ENCODE data around the gene INSR. TPM values are rescaled to one million over a fixed set of nuclear protein-coding genes. Genes with fewer than 3 reads are reported as not detected.

INSR gene
- total RNA-seq, 1 donor from 2014 or later: 38.6 TPM

GRCh38 chr19:7272856-7273578 is 21.2 kb downstream of the INSR start:
- Histone ChIP-seq H3K27ac (ENCODE audit: low read depth, low read length) (no peak overlapping the region), H3K27me3 (ENCODE audit: control insufficient read depth in 3 of 3, insufficient read depth in 3 of 3, low read length in 3 of 3) (no peaks in the 10 kb centered on the region), H3K36me3 (ENCODE audit: control insufficient read depth in 3 of 3, insufficient read depth in 3 of 3, low read length in 3 of 3) (peaks cover 0 to 5% (median 2%) of the 10 kb centered on the region in 3 donors), H3K4me3 (ENCODE audit: low read length in 3 of 3) (no peak overlapping the region), H3K9ac (ENCODE audit: low read depth in 1 of 3, low read length in 3 of 3) (no peak overlapping the region), H3K4me1 (ENCODE audit: control insufficient read depth in 3 of 3, insufficient read depth in 3 of 3, low read length in 3 of 3) (no peaks in the 10 kb centered on the region), H3K9me3 (ENCODE audit: control insufficient read depth in 3 of 3, low read length in 3 of 3) (no peaks in the 10 kb centered on the region)

GRCh38 chr19:7268705-7269098 is 25.5 kb downstream of the INSR start:
- Histone ChIP-seq H3K9ac (ENCODE audit: low read depth in 1 of 3, low read length in 3 of 3) (no peak overlapping the region), H3K36me3 (ENCODE audit: control insufficient read depth in 3 of 3, insufficient read depth in 3 of 3, low read length in 3 of 3) (peaks cover 10 to 16% (median 11%) of the 10 kb centered on the region in 3 donors), H3K4me1 (ENCODE audit: control insufficient read depth in 3 of 3, insufficient read depth in 3 of 3, low read length in 3 of 3) (peaks cover 0 to 4% (median 3%) of the 10 kb centered on the region in 3 donors), H3K27ac (ENCODE audit: low read depth, low read length) (no peak overlapping the region), H3K9me3 (ENCODE audit: control insufficient read depth in 3 of 3, low read length in 3 of 3) (no peaks in the 10 kb centered on the region), H3K4me3 (ENCODE audit: low read length in 3 of 3) (no peak overlapping the region), H3K27me3 (ENCODE audit: control insufficient read depth in 3 of 3, insufficient read depth in 3 of 3, low read length in 3 of 3) (no peaks in the 10 kb centered on the region)

- Histone ChIP-seq H3K9ac (ENCODE audit: low read depth in 1 of 3, low read length in 3 of 3) (no peak overlapping the region), H3K4me1 (ENCODE audit: control insufficient read depth in 3 of 3, insufficient read depth in 3 of 3, low read length in 3 of 3) (peaks cover 0 to 7% (median 6%) of the 10 kb centered on the region in 3 donors), H3K4me3 (ENCODE audit: low read length in 3 of 3) (no peak overlapping the region), H3K27me3 (ENCODE audit: control insufficient read depth in 3 of 3, insufficient read depth in 3 of 3, low read length in 3 of 3) (no peaks in the 10 kb centered on the region), H3K36me3 (ENCODE audit: control insufficient read depth in 3 of 3, insufficient read depth in 3 of 3, low read length in 3 of 3) (peaks cover 10 to 16% (median 11%) of the 10 kb centered on the region in 3 donors), H3K27ac (ENCODE audit: low read depth, low read length) (no peak overlapping the region), H3K9me3 (ENCODE audit: control insufficient read depth in 3 of 3, low read length in 3 of 3) (no peaks in the 10 kb centered on the region)
These were observed 26.2 kb downstream of the INSR start for GRCh38 chr19:7267792-7268704.

GRCh38 chr19:7266832-7267231 is 27.4 kb downstream of the INSR start:
- Histone ChIP-seq H3K4me1 (ENCODE audit: control insufficient read depth in 3 of 3, insufficient read depth in 3 of 3, low read length in 3 of 3) (peaks cover 2 to 18% (median 17%) of the 10 kb centered on the region in 3 donors), H3K9ac (ENCODE audit: low read depth in 1 of 3, low read length in 3 of 3) (no peak overlapping the region), H3K4me3 (ENCODE audit: low read length in 3 of 3) (no peak overlapping the region), H3K9me3 (ENCODE audit: control insufficient read depth in 3 of 3, low read length in 3 of 3) (no peaks in the 10 kb centered on the region), H3K27ac (ENCODE audit: low read depth, low read length) (no peak overlapping the region), H3K27me3 (ENCODE audit: control insufficient read depth in 3 of 3, insufficient read depth in 3 of 3, low read length in 3 of 3) (no peaks in the 10 kb centered on the region), H3K36me3 (ENCODE audit: control insufficient read depth in 3 of 3, insufficient read depth in 3 of 3, low read length in 3 of 3) (peaks cover 10 to 16% (median 11%) of the 10 kb centered on the region in 3 donors)

GRCh38 chr19:7265963-7266362 is 28.3 kb downstream of the INSR start:
- Histone ChIP-seq H3K9me3 (ENCODE audit: control insufficient read depth in 3 of 3, low read length in 3 of 3) (no peaks in the 10 kb centered on the region), H3K4me1 (ENCODE audit: control insufficient read depth in 3 of 3, insufficient read depth in 3 of 3, low read length in 3 of 3) (peaks cover 4 to 24% (median 23%) of the 10 kb centered on the region in 3 donors), H3K27me3 (ENCODE audit: control insufficient read depth in 3 of 3, insufficient read depth in 3 of 3, low read length in 3 of 3) (no peaks in the 10 kb centered on the region), H3K27ac (ENCODE audit: low read depth, low read length) (no peak overlapping the region), H3K9ac (ENCODE audit: low read depth in 1 of 3, low read length in 3 of 3) (no peak overlapping the region), H3K36me3 (ENCODE audit: control insufficient read depth in 3 of 3, insufficient read depth in 3 of 3, low read length in 3 of 3) (peaks cover 10 to 16% (median 11%) of the 10 kb centered on the region in 3 donors), H3K4me3 (ENCODE audit: low read length in 3 of 3) (no peak overlapping the region)

GRCh38 chr19:7264858-7265257 is 29.4 kb downstream of the INSR start:
- H3K9me3 ChIP-seq (ENCODE audit: control insufficient read depth in 3 of 3, low read length in 3 of 3): no peaks in the 10 kb centered on the region
- H3K4me1 ChIP-seq (ENCODE audit: control insufficient read depth in 3 of 3, insufficient read depth in 3 of 3, low read length in 3 of 3): peaks cover 12 to 35% (median 32%) of the 10 kb centered on the region in 3 donors
- no peak overlapping the region for H3K27ac ChIP-seq (ENCODE audit: low read depth, low read length)
- no peak overlapping the region for H3K9ac ChIP-seq (ENCODE audit: low read depth in 1 of 3, low read length in 3 of 3)
- no peak overlapping the region for H3K4me3 ChIP-seq (ENCODE audit: low read length in 3 of 3)
- H3K27me3 ChIP-seq (ENCODE audit: control insufficient read depth in 3 of 3, insufficient read depth in 3 of 3, low read length in 3 of 3): no peaks in the 10 kb centered on the region
- peaks cover 10 to 13% (median 11%) of the 10 kb centered on the region in 3 donors for H3K36me3 ChIP-seq (ENCODE audit: control insufficient read depth in 3 of 3, insufficient read depth in 3 of 3, low read length in 3 of 3)

- Histone ChIP-seq H3K36me3 (ENCODE audit: control insufficient read depth in 3 of 3, insufficient read depth in 3 of 3, low read length in 3 of 3) (peaks cover 10 to 13% (median 11%) of the 10 kb centered on the region in 3 donors), H3K27me3 (ENCODE audit: control insufficient read depth in 3 of 3, insufficient read depth in 3 of 3, low read length in 3 of 3) (no peaks in the 10 kb centered on the region), H3K4me3 (ENCODE audit: low read length in 3 of 3) (no peak overlapping the region), H3K9ac (ENCODE audit: low read depth in 1 of 3, low read length in 3 of 3) (no peak overlapping the region), H3K9me3 (ENCODE audit: control insufficient read depth in 3 of 3, low read length in 3 of 3) (no peaks in the 10 kb centered on the region), H3K27ac (ENCODE audit: low read depth, low read length) (no peak overlapping the region), H3K4me1 (ENCODE audit: control insufficient read depth in 3 of 3, insufficient read depth in 3 of 3, low read length in 3 of 3) (peaks cover 12 to 35% (median 32%) of the 10 kb centered on the region in 3 donors)
These were observed 30.7 kb downstream of the INSR start for GRCh38 chr19:7263521-7263920.

GRCh38 chr19:7263066-7263465 is 31.1 kb downstream of the INSR start:
- no peaks in the 10 kb centered on the region for H3K9me3 ChIP-seq (ENCODE audit: control insufficient read depth in 3 of 3, low read length in 3 of 3)

GRCh38 chr19:7262470-7262869 is 31.7 kb downstream of the INSR start:
- no peaks in the 10 kb centered on the region for H3K9me3 ChIP-seq (ENCODE audit: control insufficient read depth in 3 of 3, low read length in 3 of 3)
- H3K9ac ChIP-seq (ENCODE audit: low read depth in 1 of 3, low read length in 3 of 3): no peak overlapping the region
- no peaks in the 10 kb centered on the region for H3K27me3 ChIP-seq (ENCODE audit: control insufficient read depth in 3 of 3, insufficient read depth in 3 of 3, low read length in 3 of 3)
- H3K4me1 ChIP-seq (ENCODE audit: control insufficient read depth in 3 of 3, insufficient read depth in 3 of 3, low read length in 3 of 3): peaks cover 14 to 38% (median 32%) of the 10 kb centered on the region in 3 donors
- H3K27ac ChIP-seq (ENCODE audit: low read depth, low read length): no peak overlapping the region
- H3K36me3 ChIP-seq (ENCODE audit: control insufficient read depth in 3 of 3, insufficient read depth in 3 of 3, low read length in 3 of 3): peaks cover 7 to 8% (median 7%) of the 10 kb centered on the region in 3 donors
- H3K4me3 ChIP-seq (ENCODE audit: low read length in 3 of 3): no peak overlapping the region

More at GRCh38 chr19:7263066-7263465, 31.1 kb downstream of the INSR start:
- Histone ChIP-seq H3K4me3 (ENCODE audit: low read length in 3 of 3) (no peak overlapping the region), H3K27ac (ENCODE audit: low read depth, low read length) (no peak overlapping the region), H3K9ac (ENCODE audit: low read depth in 1 of 3, low read length in 3 of 3) (no peak overlapping the region), H3K36me3 (ENCODE audit: control insufficient read depth in 3 of 3, insufficient read depth in 3 of 3, low read length in 3 of 3) (peaks cover 10 to 11% (median 11%) of the 10 kb centered on the region in 3 donors), H3K4me1 (ENCODE audit: control insufficient read depth in 3 of 3, insufficient read depth in 3 of 3, low read length in 3 of 3) (peaks cover 14 to 35% (median 32%) of the 10 kb centered on the region in 3 donors), H3K27me3 (ENCODE audit: control insufficient read depth in 3 of 3, insufficient read depth in 3 of 3, low read length in 3 of 3) (no peaks in the 10 kb centered on the region)
